IPS-20b (cell line): Measurements from ENCODE around the gene MYO5B.
"Not testable (repeated sequence)": the region's sequence is repeated elsewhere in the genome, so short reads cannot be mapped to it uniquely, and the experiment has no call there.

Source experiments
- H3K27ac ChIP-seq: one replicate; pipeline ENCODE4 v1.5.1; 2013; ENCODE audit warnings: low read length
- H3K27me3 ChIP-seq: 2 replicates; pipeline ENCODE4 v1.6.1; 2013; ENCODE audit warnings: mild to moderate bottlenecking, low read length, inconsistent platforms; ENCODE audit not compliant: insufficient read depth
- H3K36me3 ChIP-seq: 2 replicates; pipeline ENCODE4 v1.6.1; 2013; ENCODE audit warnings: low read depth, mild to moderate bottlenecking, inconsistent platforms, low read length, moderate library complexity; ENCODE audit not compliant: insufficient read depth
- H3K4me1 ChIP-seq: 2 replicates; pipeline ENCODE4 v1.6.1; 2013; ENCODE audit warnings: mild to moderate bottlenecking, control low read depth, inconsistent platforms, low read length, moderate library complexity; ENCODE audit not compliant: insufficient read depth
- H3K4me3 ChIP-seq: 2 replicates; pipeline ENCODE4 v1.5.1; 2013; ENCODE audit warnings: mild to moderate bottlenecking, low read length, inconsistent platforms
- H3K9ac ChIP-seq: 2 replicates; pipeline ENCODE4 v1.6.1; 2013; ENCODE audit warnings: low read depth, mild to moderate bottlenecking, inconsistent platforms, low read length, moderate library complexity
- H3K9me3 ChIP-seq: 2 replicates; pipeline ENCODE4 v1.6.1; 2013; ENCODE audit warnings: mild to moderate bottlenecking, low read depth, low read length, inconsistent platforms; ENCODE audit not compliant: insufficient read depth

Gene MYO5B

GRCh38 chr18:49819071-49819662, 375.8 kb downstream of the MYO5B start:
- H3K9ac ChIP-seq = no peak overlapping the region
- no peak overlapping the region for H3K4me3 ChIP-seq
- no peaks in the 10 kb centered on the region for H3K9me3 ChIP-seq
- H3K36me3 ChIP-seq = peaks cover 12% of the 10 kb centered on the region; the same call in 1 of the 2 replicates
- H3K4me1 ChIP-seq = peaks cover 3% of the 10 kb centered on the region; the same call in 1 of the 2 replicates
- H3K27me3 ChIP-seq = no peaks in the 10 kb centered on the region
- H3K27ac ChIP-seq = no peak overlapping the region

- Histone ChIP-seq H3K4me3 (no peak overlapping the region), H3K9me3 (no peaks in the 10 kb centered on the region), H3K27me3 (no peaks in the 10 kb centered on the region), H3K27ac (no peak overlapping the region), H3K9ac (no peak overlapping the region), H3K4me1 (peaks cover 3% of the 10 kb centered on the region; the same call in 1 of the 2 replicates), H3K36me3 (peaks cover 12% of the 10 kb centered on the region; the same call in 1 of the 2 replicates)
These were observed 377.0 kb downstream of the MYO5B start for GRCh38 chr18:49817947-49818346.

GRCh38 chr18:49815927-49816326, 379.0 kb downstream of the MYO5B start:
- no peaks in the 10 kb centered on the region for H3K9me3 ChIP-seq
- H3K4me1 ChIP-seq = peaks cover 17% of the 10 kb centered on the region
- H3K4me3 ChIP-seq = no peak overlapping the region
- H3K27ac ChIP-seq = no peak overlapping the region
- H3K27me3 ChIP-seq = no peaks in the 10 kb centered on the region
- no peak overlapping the region for H3K9ac ChIP-seq
- H3K36me3 ChIP-seq = peaks cover 12% of the 10 kb centered on the region; the same call in 1 of the 2 replicates

GRCh38 chr18:49814147-49814499, 380.8 kb downstream of the MYO5B start:
- H3K4me3 ChIP-seq = peak overlapping the region; percentile 97
- H3K9ac ChIP-seq = peak overlapping the region; percentile 98; the same call in 1 of the 2 replicates
- peaks cover 25% of the 10 kb centered on the region for H3K36me3 ChIP-seq
- no peak overlapping the region for H3K27ac ChIP-seq
- no peaks in the 10 kb centered on the region for H3K27me3 ChIP-seq
- peaks cover 17% of the 10 kb centered on the region for H3K4me1 ChIP-seq
- peaks cover 13% of the 10 kb centered on the region for H3K9me3 ChIP-seq

- Histone ChIP-seq H3K27me3 (no peaks in the 10 kb centered on the region), H3K4me3 (peak within 1 kb of the TSS; percentile 97), H3K4me1 (peaks cover 17% of the 10 kb centered on the region)
These were observed 381.4 kb downstream of the MYO5B start, which contains the start of gene ACAA2 for GRCh38 chr18:49813319-49814146. Gene ACAA2, minus strand, starts transcription at chr18:49813533. Its CDS starts 49 bp downstream, at chr18:49813484.

GRCh38 chr18:49813069-49813318, 382.0 kb downstream of the MYO5B start:
- Histone ChIP-seq H3K9me3 (peaks cover 15% of the 10 kb centered on the region), H3K4me1 (peaks cover 17% of the 10 kb centered on the region), H3K27ac (peak overlapping the region; percentile 96), H3K9ac (peak overlapping the region; percentile 98), H3K4me3 (peak overlapping the region; percentile 97), H3K36me3 (peaks cover 20% of the 10 kb centered on the region), H3K27me3 (no peaks in the 10 kb centered on the region)

More at GRCh38 chr18:49813319-49814146, 381.4 kb downstream of the MYO5B start, which contains the start of gene ACAA2:
- Histone ChIP-seq H3K27ac (peak within 1 kb of the TSS; percentile 96), H3K9ac (peak within 1 kb of the TSS; percentile 98), H3K36me3 (peaks cover 25% of the 10 kb centered on the region), H3K9me3 (peaks cover 15% of the 10 kb centered on the region)

- Histone ChIP-seq H3K4me1 (peaks cover 17% of the 10 kb centered on the region), H3K27me3 (no peaks in the 10 kb centered on the region), H3K36me3 (peaks cover 15% of the 10 kb centered on the region), H3K9me3 (peaks cover 15% of the 10 kb centered on the region), H3K4me3 (peak overlapping the region; percentile 97), H3K27ac (peak overlapping the region; percentile 96), H3K9ac (peak overlapping the region; percentile 98; the same call in 1 of the 2 replicates)
These were observed 382.5 kb downstream of the MYO5B start for GRCh38 chr18:49812286-49813068.

GRCh38 chr18:49811151-49811938, 383.6 kb downstream of the MYO5B start:
- peaks cover 17% of the 10 kb centered on the region for H3K4me1 ChIP-seq
- H3K36me3 ChIP-seq = peaks cover 12% of the 10 kb centered on the region
- H3K4me3 ChIP-seq = peak overlapping the region; percentile 97
- H3K27me3 ChIP-seq = no peaks in the 10 kb centered on the region
- peak overlapping the region; percentile 98; the same call in 1 of the 2 replicates for H3K9ac ChIP-seq
- peaks cover 15% of the 10 kb centered on the region for H3K9me3 ChIP-seq
- H3K27ac ChIP-seq = no peak overlapping the region

- H3K9me3 ChIP-seq = peaks cover 15% of the 10 kb centered on the region
- H3K36me3 ChIP-seq = peaks cover 12% of the 10 kb centered on the region
- H3K27ac ChIP-seq = not testable (repeated sequence)
These were observed 386.3 kb downstream of the MYO5B start for GRCh38 chr18:49808553-49809191.

GRCh38 chr18:49804096-49804495, 390.9 kb downstream of the MYO5B start:
- Histone ChIP-seq H3K9me3 (peaks cover 1% of the 10 kb centered on the region), H3K36me3 (peaks cover 21% of the 10 kb centered on the region)

More at GRCh38 chr18:49808553-49809191, 386.3 kb downstream of the MYO5B start:
- not testable (repeated sequence) for H3K4me3 ChIP-seq, H3K27me3 ChIP-seq, H3K9ac ChIP-seq
- peaks cover 14% of the 10 kb centered on the region for H3K4me1 ChIP-seq

More at GRCh38 chr18:49804096-49804495, 390.9 kb downstream of the MYO5B start:
- Histone ChIP-seq H3K27ac (no peak overlapping the region), H3K9ac (no peak overlapping the region), H3K4me3 (no peak overlapping the region), H3K27me3 (no peaks in the 10 kb centered on the region), H3K4me1 (no peaks in the 10 kb centered on the region; the same call in 1 of the 2 replicates)
